Stimulated activated CD4-positive, alpha-beta T cell treated with anti-CD3 and anti-CD28 coated beads, Interleukin-15, amount 100 ng/mL, for 1 hour (primary cell): ENCODE data around the gene PHTF2.
"Not testable (repeated sequence)": the region's sequence is repeated elsewhere in the genome, so short reads cannot be mapped to it uniquely, and the experiment has no call there.

Experiments used
- DNase-seq, 2 donors: peaks; one replicate each; pipeline ENCODE4 v3.0.0-alpha.2; 2020; ENCODE audit warnings: low read depth in 1 of 2, low spot score in 1 of 2

Gene PHTF2

DNA sequence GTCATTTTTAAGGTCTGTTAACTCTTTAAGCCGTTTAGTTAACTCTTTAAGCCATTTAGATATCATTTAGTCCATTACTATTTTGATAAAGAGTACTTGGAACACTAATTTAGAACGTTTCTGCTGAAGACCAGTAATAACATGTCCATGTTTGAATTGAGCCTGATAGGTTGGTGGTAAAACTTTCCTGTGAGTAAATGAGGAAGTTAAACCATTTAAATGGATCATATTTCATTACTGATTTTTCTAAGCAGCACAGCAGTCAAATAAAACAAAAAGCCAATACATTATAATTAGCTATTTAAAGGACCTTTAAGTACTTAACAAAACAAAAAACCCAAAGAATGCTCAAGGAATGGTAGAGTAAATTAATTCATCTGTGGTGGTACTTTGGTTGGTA, 29.4 kb downstream of the PHTF2 start:
- DNase-seq, result no peak

DNA sequence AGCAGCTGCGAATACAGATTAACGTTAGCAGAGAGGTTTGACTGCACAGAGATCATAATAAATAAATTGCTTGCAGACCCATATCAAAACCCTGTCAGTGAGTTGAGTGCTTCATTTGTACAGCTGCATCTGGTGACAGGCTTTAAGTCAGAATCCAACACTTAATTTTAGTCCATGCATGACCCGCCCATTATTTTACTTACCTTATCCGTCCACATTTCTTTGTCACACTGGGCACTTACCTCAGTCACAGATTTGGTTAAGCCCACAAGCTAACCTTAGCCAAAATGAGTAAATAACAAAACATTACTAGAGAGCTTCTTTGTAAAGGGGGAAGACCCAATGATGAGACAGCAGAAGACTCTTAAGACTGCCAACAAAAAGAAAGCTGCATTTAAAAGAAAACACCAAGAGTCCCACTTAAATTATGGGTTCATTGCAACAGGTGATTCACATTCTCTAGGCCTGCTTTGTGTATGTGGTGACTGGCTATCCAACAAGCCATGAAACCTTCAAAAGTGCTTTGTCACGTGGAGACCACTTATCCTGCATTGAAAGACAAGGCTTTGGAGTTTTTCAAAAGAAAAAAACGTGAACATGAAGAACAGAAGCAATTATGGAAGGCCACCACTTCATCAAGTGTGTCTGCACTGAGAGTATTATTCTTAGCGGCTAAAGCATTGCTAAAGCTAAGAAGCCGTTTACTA, 32.2 kb downstream of the PHTF2 start:
- DNase-seq, result no peak

DNA sequence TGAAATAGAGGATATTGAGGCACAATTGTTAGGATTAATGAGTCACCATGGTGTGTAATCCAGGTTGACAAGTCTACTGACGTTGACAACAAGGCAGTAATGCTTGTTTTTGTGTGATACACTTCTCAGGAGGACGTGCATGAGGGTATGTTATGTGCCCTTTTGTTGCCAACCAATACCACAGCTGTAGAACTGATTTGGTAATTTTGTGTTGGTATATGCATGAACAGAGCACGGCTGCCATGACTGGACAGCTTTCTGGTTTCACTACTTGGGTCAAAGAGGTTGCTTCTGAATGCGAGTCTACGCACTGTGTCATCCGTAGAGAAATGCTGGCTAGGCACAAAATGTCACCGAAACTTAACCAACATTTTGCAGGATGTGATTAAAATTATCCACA, 32.9 kb downstream of the PHTF2 start:
- no peak for DNase-seq

DNA sequence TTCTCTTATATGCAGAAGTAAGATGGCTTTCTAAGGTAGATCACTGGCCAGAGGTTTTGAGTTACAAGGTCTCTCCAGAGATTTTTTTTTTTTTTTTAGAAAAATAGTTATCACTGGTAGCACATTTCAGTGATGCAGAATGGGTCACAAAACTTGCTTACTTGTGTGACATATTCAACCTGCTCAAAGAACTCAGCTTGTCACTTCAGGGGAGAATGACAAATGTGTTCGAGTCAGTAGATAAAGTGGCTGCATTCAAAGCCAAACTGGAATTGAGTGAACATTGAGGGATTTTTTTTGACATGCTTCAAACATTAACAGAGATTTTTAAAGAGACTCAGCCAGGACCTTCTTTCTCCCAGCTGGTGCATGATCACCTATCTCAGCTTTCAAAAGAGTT, 33.4 kb downstream of the PHTF2 start:
- DNase-seq, result no peak

DNA sequence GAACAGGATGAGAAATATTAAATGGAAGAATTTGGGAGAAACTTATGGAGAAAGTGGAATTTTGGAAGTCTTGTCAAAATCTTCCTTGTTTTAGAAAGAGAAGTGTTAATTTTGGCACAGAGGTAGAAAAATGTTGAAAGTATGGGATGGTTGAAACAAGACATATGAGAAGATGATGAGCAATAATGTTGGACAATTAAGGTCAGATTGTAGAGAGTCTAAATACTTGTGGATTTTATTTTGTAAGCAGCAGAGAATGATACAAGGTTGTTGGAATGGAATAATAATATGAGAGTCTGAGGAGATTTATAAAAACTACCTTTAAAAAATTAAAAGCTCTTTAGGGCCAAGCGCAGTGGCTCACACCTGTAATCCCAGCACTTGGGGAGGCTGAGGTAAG, 34.6 kb downstream of the PHTF2 start:
- no peak for DNase-seq

DNA sequence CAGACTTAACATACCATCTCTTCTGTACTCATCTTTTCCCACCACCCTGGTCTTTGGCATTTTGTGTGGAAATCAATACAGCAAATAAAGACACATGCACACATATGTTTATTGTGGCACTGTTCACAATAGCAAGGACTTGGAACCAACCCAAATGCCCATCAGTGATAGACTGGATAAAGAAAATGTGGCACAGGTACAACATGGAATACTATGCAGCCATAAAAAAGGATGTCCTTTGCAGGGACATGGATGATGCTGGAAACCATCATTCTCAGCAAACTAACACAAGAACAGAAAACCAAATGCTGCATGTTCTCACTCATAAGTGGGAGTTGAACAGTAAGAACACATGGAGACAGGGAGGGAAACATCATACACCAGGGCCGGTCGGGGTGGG, 37.9 kb downstream of the PHTF2 start:
- DNase-seq, result not testable (repeated sequence)

DNA sequence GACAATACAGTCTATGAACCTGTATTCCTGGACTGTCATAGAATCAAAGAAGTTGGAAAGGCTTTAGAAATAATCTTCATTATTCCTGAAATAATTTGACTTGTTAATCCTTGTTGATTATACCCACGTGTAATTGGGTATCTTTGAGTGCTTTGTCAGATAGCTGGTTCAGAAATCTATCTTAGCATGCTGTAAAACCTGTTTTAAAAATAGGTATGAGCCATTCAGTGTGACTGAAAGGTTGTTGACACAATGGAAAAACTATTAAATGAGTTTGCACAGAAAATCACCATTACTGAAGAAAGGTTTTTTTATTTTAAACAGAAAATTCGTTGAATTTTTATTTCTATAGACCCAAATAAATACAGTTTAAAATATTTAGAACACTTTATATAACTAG, 38.7 kb downstream of the PHTF2 start:
- no peak for DNase-seq

DNA sequence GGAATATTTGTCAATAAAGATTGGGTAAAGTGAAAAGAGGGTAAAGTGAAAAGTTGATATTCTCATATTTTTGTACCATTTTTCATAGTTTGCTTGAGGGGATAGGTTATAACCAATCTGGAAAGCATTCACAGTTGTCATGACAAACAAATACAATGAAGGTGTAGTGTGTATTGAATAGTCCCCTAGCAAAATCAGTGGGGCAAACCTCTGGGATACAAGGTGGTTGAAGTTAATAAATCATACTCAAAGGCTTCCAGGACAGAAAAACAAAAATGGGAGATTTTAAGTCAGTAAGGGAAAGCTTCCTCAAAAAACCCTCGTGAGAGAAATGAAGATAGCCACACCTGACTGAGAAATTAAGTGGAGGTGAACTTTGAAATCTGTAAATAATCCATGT, 39.4 kb downstream of the PHTF2 start:
- no peak for DNase-seq

DNA sequence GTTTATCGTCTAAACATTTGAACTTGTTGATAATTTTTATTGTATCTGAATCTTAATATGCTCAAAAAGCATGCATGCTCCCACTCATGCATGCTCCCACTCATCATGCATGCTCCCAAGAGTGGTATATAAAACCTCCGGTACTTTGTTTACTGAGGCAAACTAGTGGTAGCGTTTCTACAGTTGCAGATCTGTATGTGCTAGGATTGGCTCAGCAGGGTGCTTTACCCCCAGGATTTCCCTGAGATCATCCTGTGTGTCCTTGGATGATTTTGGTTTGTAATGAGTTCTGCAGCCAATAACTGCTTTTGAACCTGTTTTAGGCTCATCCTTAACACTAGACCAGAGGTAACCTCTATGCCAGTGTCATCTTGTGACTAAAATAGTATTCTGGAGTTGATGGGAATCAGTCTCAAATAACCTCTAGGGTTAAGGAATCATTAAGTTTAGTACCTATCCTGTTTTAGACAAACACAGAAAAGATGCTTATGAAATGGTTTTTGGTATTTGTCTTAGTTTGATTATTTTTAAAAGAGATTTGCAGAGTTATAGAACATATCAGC, 40.4 kb downstream of the PHTF2 start:
- DNase-seq, result no peak

DNA sequence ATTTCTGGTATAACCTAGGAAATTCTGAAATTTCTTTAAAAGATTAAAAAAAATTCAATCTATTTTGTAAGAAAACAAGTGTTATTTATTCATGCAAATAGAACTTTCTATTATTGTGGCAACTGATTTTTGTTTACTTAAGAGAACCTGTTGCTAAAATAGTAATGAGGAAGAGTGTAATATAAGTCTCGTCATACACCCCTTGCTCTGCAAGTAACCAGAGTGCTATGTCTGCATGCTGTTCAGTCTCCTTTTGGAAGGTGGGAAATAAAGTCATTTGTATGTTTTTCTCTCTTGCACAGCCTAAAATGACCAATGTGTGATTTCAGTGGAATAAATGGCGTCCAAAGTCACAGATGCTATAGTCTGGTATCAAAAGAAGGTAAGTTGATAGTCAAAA, 41.3 kb downstream of the PHTF2 start:
- no peak for DNase-seq

DNA sequence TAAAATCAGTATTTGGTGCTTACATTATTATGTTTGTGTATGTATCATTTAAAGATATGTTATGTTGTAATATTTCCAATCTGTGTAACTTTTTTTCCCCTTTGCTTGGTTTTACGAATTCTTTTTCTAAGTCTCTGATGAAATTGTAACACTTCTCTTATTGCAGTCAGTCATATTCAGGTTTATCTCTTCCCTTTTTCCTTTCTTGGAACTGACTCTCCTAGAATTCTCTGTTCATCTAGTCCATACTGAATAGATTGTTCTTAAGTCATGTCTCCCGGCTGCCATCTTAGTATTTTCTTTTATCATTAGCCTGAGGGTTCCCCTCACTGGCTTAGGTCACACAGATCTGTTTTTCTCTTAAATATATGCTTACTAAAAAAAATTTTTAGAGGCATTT, 44.6 kb downstream of the PHTF2 start:
- no peak for DNase-seq

DNA sequence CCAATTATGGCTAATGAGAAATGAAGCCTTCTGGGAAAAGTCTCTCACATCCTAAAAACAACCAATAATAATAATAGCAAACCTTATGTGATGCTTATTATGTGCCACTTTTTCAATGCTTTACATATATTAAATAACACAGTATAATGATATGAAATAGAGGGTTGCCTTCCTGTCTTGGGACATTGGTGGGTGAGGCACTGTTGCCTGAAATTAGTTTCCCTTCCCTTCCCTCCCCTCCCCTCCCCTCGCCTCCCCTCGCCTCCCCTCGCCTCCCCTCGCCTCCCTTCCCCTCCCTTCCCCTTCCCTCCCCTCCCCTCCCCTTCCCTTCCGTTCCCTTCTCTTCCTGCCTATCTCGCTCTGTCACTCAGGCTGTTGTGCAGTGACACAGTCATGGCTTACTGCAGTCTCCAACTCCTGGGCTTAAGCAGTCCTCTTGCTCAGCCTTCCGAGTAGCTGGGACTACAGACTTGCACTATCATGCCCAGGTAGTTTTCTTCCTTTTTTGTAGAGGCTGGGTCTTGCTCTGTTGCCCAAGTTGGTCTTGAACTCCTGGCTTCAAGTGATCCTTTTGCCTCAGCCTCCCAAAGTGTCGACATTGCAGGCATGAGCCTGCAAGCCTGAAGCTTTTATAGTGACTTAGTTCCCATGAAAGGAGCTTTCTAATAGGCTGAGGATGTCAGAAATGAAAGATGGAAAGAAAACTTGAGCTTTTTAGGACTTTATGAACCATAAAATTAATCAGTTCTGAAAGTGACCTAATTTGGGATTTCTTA, 47.9 kb downstream of the PHTF2 start:
- DNase-seq, result no peak

DNA sequence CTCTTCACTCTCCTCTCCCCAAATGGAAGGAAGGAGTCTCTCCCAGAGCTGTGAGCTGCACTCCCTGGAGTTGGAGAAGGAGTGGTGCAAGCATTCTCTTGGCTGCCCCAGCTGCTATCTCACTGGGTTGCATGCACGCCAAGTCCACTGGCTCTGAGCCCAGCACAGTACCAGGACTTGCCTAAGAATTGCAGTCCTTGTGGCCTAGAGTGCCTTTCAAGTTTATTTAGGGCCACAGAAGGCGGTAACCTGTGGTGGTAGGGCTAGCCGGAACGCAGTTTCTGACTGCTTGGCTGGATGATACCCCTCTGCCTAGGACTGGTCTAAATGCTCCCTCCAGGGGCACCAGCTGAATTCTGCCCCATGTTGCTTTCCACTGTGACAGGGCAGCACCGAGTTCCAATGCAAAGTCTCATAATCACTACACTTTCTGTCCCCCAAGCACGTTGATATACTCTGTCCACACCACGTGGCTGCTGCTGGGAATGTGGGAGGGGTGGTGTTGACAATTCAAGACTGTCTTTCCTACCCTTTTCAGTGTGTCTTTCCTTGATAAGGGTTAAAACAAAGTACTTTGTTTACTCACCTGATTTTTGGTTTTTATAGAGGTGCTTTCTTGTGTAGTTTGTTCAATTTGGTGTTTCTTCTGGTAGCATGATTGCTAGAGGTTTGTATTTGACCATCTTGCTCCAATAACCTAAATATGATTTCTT, 57.0 kb downstream of the PHTF2 start:
- DNase-seq, result no peak

DNA sequence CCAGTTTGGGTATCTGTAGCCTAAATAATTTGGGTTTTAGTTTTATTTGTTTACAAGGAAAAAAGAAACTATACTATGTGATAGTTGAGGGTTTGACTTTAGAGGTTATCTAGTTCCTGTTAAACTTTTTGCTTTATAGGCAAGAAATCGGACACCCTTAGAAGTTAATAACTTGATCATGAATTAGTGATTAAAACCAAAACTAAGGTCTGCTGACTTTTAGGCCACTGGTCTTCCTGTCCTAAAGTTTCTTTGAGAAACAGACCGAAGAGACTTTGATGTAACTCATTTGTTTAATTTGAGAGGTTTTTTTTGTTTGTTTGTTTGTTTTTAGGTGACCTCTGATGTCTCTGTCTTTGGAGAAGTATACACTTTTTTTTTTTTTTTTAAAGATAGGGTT, 59.7 kb downstream of the PHTF2 start:
- DNase-seq, result no peak

DNA sequence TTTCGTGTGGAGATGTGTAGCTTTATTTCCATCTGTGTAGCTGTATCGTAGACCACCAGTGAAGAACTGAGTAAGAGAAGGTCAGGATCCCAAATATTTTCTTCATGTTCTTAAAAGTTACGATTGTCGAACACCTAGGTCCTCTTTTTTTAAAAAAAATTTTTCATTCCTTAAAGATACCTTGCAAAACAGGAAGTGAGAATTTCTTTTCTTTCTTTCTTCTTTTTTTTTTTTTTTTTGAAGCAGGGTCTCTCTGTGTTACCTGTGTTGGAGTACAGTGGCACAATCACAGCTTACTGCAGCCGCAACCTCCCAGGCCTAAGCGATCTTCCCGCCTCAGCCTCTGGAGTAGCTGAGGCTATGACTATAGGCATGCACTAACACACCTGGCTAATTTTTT, 60.8 kb downstream of the PHTF2 start:
- DNase-seq, result no peak

DNA sequence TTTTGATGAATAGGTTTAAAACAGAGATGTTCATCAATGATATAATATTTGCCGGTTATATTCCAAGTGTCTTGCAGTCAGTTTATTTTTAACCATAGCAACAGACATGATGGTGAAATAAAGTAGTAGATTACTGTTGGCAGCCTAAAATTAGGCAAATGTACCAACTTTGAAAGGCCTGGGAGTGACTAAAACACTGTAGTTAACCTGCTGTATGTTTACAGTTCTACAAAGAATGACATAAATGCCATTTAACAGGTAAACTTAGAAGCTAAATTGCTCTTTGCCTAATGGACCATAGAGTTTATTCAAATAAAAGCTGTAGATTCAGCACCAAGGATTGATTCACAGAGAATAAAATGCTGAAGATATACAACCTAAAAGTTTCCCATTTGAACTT, 64.1 kb downstream of the PHTF2 start:
- DNase-seq, result no peak

DNA sequence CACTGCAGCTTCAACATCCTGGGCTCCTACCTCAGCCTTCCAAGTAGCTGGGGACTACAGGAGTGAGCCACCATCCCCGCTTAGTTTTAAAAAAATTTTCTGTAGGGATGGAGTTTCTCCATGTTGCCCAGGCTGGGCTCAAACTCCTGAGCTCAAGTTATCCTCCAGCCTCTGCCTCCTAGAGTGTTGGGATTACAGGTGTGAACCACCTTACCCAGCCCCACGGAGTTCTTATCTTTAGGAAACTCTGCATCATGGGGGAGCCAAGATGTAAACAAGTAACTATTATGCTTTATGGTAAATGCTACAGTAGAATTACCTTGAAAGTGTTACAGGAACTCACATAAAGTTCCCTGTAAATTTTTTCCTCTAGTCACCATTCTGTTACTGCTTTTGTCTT, 65.3 kb downstream of the PHTF2 start:
- DNase-seq, result no peak

DNA sequence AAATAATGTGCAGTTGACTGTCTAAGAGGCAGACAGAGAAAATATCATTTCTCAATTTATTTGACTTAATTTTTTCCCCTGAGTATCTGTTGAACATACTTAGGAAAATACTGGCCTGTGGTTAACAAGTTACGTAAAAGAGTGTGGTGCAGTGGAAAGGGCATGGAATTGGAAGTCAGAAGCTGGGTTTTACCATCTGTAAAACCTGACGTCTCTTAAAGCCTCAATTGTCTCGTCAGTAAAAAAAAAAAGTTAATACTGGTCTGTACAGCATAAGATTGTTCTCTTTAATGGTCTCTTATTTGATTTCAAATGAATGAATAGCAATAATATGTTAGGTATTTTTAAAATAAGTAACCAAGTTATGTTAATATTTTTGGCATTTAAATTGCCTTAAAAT, 67.8 kb downstream of the PHTF2 start:
- no peak for DNase-seq

DNA sequence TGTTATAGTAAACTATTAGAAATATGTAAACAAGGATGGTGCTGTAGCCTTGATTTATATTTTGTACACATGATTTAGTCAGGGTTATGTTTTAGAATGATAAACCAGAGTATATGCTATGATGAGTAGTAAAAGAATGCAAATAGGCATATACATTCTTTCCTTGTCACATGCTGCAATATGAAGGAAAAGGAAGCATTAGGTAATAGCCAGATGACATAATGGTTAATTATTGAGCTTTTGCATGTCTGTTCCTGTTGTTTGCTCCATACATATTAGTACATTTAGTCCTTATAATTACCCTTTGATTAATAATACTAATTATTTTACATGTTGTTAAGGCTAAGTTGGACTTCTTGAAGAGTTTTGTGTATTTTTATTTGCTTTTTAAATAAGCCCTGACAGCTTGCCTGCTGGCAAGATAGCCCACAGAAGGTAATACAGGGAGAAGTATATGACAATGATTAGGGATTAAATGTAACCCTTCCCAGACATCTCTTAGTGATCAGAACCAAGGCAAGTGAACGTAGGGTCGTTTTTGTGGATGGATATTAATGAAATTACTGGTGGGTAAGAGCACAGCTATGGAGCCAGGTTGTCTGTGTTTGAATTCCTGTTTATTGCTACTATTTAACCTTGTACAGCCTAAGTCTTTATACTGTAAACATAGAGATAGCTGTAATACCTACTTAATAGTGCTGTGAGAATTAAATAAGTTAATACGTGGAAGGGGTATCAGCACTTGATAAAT, 68.4 kb downstream of the PHTF2 start:
- no peak for DNase-seq

DNA sequence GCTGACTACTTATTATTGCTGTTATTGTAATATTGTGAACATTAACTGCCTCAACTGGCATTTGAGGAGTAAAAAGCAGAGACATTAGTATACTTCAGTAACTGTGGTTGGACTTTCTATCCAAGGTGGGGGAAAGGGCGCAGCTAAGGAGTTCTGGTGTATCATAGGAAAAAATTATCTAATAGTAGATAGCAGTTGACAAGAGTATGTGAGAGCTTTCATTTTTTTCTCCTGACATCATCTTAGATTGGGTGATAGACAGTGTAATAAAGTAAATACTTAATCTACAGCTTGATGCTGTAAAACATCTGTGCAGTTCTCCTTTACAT, 68.9 kb downstream of the PHTF2 start:
- no peak for DNase-seq

DNA sequence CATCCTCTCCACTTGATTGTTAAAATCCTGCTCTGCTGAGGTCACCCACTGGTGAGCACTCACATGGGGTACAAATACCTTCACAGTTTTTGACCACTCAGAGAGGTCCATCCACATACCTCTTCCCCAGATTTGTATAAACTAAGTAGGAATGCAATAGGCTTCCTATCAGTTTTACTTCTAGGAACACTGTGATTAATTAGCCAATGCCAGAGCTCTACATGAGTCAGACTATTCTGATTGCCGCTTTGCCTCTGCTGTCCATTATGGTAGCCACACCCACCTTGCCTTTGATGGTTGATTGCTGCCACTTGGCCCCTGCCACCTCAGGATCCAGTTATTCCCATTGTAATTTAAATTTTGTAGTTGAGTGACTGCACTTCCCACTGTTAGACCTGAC, 73.7 kb downstream of the PHTF2 start:
- not testable (repeated sequence) for DNase-seq
